Ishikawa (cell line): Measurements from ENCODE around the gene ZNF536.

Source experiments
- CEBPB ChIP-seq: IDR thresholded peaks from 2 replicates; pipeline ENCODE4 v1.6.1; 2012
- CREB1 ChIP-seq: IDR thresholded peaks from 2 replicates; pipeline ENCODE4 v1.6.1; 2012; ENCODE audit warnings: low read depth
- EP300 ChIP-seq: IDR thresholded peaks from 2 replicates; pipeline ENCODE4 v1.6.1; 2012; ENCODE audit warnings: borderline replicate concordance
- RAD21 ChIP-seq: IDR thresholded peaks from 2 replicates; pipeline ENCODE4 v1.6.1; 2012; ENCODE audit warnings: low read depth
- TAF1 ChIP-seq: IDR thresholded peaks from 2 replicates; pipeline ENCODE4 v1.6.1; 2012; ENCODE audit warnings: low read depth, mild to moderate bottlenecking
- TEAD4 ChIP-seq: IDR thresholded peaks from 2 replicates; pipeline ENCODE4 v1.6.1; 2012
- TF ChIP-seq, protein P1 (sequence below): IDR thresholded peaks from 2 replicates; pipeline ENCODE4 v1.6.1; 2012

DNA sequence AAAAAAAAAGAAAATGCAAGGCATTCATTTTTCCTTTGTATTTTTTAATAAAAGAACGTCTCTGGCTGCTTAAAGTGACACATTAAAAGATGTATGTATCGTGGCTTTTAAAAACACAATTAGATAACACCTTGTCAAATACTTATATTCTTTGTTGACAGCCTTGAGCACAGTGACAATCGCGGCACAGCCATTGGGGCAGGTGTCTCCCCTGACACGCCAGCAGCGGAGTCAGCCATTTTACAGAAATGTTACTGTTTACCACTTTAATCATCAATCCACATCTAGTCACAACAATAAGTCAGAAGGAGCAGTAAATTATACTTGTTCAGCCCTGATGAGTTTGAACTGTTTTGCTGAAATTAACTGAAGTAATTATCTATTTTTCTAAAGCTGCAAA, 224.1 kb downstream of the ZNF536 start:
- no peak for TF ChIP-seq CEBPB
- no peak for TF ChIP-seq RAD21
- TF ChIP-seq TAF1: no peak
- TF ChIP-seq, protein P1, sequence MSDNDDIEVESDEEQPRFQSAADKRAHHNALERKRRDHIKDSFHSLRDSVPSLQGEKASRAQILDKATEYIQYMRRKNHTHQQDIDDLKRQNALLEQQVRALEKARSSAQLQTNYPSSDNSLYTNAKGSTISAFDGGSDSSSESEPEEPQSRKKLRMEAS: no peak
- no peak for TF ChIP-seq EP300
- no peak for TF ChIP-seq TEAD4
- TF ChIP-seq CREB1: no peak
